Esophagus (tissue), 2 donors: ENCODE results near the gene FLYWCH2. TPM values are rescaled to one million over a fixed set of nuclear protein-coding genes. Genes with fewer than 3 reads are reported as not detected.
"Not testable (repeated sequence)": the region's sequence is repeated elsewhere in the genome, so short reads cannot be mapped to it uniquely, and the experiment has no call there.

Experiments used
- H3K27ac ChIP-seq, 2 donors: one replicate each; pipeline ENCODE4 v1.5.1; 2013; ENCODE audit warnings: low read depth in 2 of 2, mild to moderate bottlenecking in 2 of 2, inconsistent platforms in 1 of 2, low read length in 1 of 2, moderate library complexity in 1 of 2
- H3K27me3 ChIP-seq, 2 donors: one replicate each; pipeline ENCODE4 v1.6.1; 2013; ENCODE audit warnings: low read length in 2 of 2, control low read depth in 1 of 2, mild to moderate bottlenecking in 1 of 2; ENCODE audit not compliant: insufficient read depth in 2 of 2, control insufficient read depth in 1 of 2
- H3K36me3 ChIP-seq, 2 donors: one replicate each; pipeline ENCODE4 v1.6.1; 2013; ENCODE audit warnings: low read length in 1 of 2; ENCODE audit not compliant: control insufficient read depth in 2 of 2, insufficient read depth in 2 of 2
- H3K4me1 ChIP-seq, 2 donors: one replicate each; pipeline ENCODE4 v1.6.1; 2013; ENCODE audit warnings: low read length in 1 of 2; ENCODE audit not compliant: control insufficient read depth in 2 of 2, insufficient read depth in 2 of 2
- H3K4me3 ChIP-seq, 2 donors: one replicate each; pipeline ENCODE4 v1.5.1; 2013; ENCODE audit warnings: low read length in 2 of 2, mild to moderate bottlenecking in 2 of 2, low read depth in 1 of 2, moderate library complexity in 1 of 2
- H3K9me3 ChIP-seq, 2 donors: one replicate each; pipeline ENCODE4 v1.6.1; 2013; ENCODE audit warnings: mild to moderate bottlenecking in 2 of 2, low read depth in 1 of 2, low read length in 1 of 2, moderate library complexity in 1 of 2; ENCODE audit not compliant: control insufficient read depth in 2 of 2, insufficient read depth in 1 of 2
- WGBS, 2 donors: extraction: QIAGEN DNeasy Blood & Tissue Kit; methylation state at CpG; one replicate each; pipeline ENCODE4 v1.1.7; 2013; 5-methylcytosine and 5-hydroxymethylcytosine counted together
- polyA plus RNA-seq, 2 donors: library from polyadenylated mRNA; stranded (reverse); fragments of 200-250 nt; gene quantifications; one replicate each; pipeline ENCODE4 v1.2.3, GENCODE V29; 2013
- donor health status: healthy with polysubstance abuse.
- donor health status: Bipolar disorder and iron deficiency.

FLYWCH2 gene
- polyA plus RNA-seq, 2 donors, result 23.9 to 30.9 TPM

DNA sequence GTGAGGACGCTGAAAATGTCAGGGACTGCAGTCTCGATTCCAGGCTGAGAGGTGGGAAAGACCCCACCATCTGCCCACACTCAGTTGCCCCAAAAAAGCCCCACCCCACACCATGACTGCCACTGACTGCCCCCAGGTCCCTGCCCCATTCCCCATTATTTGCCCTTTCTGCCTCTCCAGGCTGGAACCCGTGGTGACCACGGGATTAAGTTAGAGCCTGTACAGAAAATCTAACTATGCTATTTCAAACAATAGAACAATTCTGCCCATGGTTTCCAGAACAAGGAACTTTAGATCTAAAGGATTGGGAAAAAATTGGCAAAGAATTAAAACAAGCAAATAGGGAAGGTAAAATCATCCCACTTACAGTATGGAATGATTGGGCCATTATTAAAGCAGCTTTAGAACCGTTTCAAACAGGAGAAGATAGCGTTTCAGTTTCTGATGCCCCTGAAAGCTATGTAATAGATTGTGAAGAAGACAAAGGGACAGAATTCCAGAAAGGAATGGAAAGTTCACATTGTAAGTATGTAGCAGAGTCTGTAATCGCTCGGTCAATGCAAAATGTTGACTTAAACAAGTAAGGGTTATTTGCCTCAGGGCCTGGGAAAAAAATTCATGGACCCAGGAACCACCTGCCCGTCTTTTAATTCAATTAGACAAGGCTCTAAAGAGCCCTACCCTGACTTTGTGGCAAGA lies 43.1 kb downstream of the FLYWCH2 start:
- Histone ChIP-seq H3K4me3 (no peak overlapping the region), H3K27ac (no peak overlapping the region), H3K27me3 (no peaks in the 10 kb centered on the region), H3K36me3 (peaks cover 0 to 14% of the 10 kb centered on the region in 2 donors), H3K9me3 (no peaks in the 10 kb centered on the region), H3K4me1 (peaks cover 0 to 9% of the 10 kb centered on the region in 2 donors)
- 63 to 73% methylated on average over 9 of the region's 9 CpGs for WGBS, 2 donors

DNA sequence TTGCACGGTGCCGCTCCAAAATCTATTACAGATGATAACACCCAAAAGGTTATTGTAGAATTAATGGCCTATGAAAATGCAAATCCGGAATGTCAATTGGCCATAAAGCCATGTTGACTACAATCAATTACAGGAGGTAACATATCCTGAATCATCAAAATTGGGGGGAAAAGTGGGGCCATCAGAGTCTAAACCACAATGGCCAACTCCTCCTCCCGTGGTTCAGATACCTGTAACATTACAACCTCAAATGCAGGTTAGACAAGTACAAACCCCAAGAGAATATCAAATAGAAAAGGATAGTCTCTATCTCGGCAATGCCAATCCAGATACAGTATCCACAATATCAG lies 43.6 kb downstream of the FLYWCH2 start:
- no peaks in the 10 kb centered on the region for H3K9me3 ChIP-seq
- peaks cover 0 to 14% of the 10 kb centered on the region in 2 donors for H3K36me3 ChIP-seq
- H3K4me3 ChIP-seq, result no peak overlapping the region
- no peak overlapping the region for H3K27ac ChIP-seq
- WGBS, 2 donors, result 68 to 71% methylated on average over 5 of the region's 5 CpGs
- peaks cover 0 to 9% of the 10 kb centered on the region in 2 donors for H3K4me1 ChIP-seq
- no peaks in the 10 kb centered on the region for H3K27me3 ChIP-seq

DNA sequence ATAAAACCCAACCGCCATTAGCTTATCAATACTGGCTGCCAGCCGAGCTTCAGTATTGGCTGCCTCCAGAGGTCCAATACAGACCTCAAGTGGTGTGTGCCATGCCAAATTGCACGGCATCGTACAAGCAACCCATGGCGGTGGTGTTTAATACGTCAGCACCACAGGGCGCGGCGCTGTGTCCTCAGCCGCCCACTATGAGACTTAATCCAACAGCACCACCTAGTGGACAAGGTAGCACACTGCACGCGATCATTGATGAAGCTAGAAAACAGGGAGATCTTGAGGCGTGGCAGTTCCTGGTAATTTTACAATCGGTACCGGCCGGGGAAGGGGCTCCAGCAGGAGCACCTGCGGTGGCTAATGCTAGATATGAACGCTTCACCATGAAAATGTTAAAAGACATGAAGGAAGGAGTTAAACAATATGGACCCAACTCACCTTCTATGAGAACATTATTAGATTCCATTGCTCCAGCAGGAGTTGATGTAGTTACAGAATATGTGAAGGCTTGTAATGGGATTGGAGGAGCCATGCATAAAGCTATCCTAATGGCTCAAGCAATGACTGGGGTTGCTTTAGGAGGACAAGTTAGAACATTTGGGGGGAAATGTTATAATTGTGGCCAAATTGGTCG lies 44.1 kb downstream of the FLYWCH2 start:
- peaks cover 0 to 9% of the 10 kb centered on the region in 2 donors for H3K4me1 ChIP-seq
- peaks cover 0 to 14% of the 10 kb centered on the region in 2 donors for H3K36me3 ChIP-seq
- 6% methylated on average over 19 of the region's 19 CpGs for WGBS, 2 donors
- no peaks in the 10 kb centered on the region for H3K27me3 ChIP-seq
- no peak overlapping the region for H3K27ac ChIP-seq
- H3K9me3 ChIP-seq, result no peaks in the 10 kb centered on the region
- no peak overlapping the region for H3K4me3 ChIP-seq

DNA sequence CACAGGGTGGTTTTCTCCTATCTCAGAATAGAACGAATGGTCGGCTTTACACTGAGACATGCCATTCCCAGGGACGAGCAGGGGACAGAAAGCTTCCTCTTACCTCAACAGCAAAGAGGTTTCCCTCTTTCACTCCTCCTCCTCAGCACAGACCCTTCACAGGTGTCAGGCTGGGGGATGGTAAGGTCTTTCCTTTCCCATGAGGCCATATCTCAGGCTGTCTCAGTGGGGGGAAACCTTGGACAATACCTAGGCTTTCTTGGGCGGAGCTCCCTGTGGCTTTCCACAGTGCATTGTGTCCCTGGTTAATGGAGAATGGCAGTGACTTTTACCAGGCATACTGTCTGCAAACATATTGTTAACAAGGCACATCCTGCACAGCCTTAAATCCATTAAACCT lies 45.1 kb downstream of the FLYWCH2 start:
- H3K4me1 ChIP-seq, H3K9me3 ChIP-seq, H3K4me3 ChIP-seq, H3K27ac ChIP-seq, H3K27me3 ChIP-seq: not testable (repeated sequence)
- peaks cover 0 to 15% of the 10 kb centered on the region in 2 donors for H3K36me3 ChIP-seq
- 83 to 92% methylated on average over 4 of the region's 4 CpGs for WGBS, 2 donors

DNA sequence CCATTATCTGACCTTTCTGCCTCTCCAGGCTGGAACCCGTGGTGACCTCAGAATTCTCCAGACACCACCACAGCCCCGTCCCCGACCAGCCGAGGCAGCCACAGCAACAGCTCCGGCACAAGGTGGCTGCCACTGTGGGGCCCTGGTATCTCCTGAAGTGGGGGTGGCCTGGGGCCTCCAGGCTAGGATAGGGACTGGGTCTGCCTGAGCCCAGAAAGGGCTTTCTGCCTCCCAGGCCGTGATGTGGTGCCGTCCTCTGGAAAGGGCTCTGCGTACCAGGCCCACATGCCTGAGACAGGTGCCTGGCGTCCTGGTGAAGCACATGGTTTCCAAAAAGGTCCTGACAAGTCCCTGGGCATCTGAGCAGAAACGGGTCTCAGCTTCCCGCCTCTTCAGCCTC lies 45.8 kb downstream of the FLYWCH2 start:
- no peaks in the 10 kb centered on the region for H3K9me3 ChIP-seq
- no peak overlapping the region for H3K27ac ChIP-seq
- peaks cover 3 to 21% of the 10 kb centered on the region in 2 donors for H3K36me3 ChIP-seq
- H3K27me3 ChIP-seq, result no peaks in the 10 kb centered on the region
- WGBS, 2 donors, result 89% methylated on average over 11 of the region's 11 CpGs
- peaks cover 0 to 9% of the 10 kb centered on the region in 2 donors for H3K4me1 ChIP-seq
- no peak overlapping the region for H3K4me3 ChIP-seq

DNA sequence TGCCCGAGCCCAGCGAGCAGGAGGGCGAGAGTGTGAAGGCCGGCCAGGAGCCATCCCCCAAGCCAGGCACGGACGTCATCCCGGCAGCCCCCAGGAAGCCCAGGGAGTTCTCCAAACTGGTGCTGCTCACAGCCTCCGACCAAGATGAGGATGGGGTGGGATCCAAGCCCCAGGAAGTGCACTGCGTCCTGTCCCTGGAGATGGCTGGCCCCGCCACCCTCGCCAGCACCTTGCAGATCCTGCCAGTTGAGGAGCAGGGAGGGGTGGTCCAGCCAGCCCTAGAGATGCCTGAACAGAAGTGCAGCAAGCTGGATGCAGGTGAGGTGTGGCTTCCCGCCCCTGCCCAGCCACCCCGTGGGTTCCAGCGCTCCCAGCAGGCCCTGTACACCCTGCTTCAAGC lies 46.7 kb downstream of the FLYWCH2 start:
- H3K27ac ChIP-seq, result no peak overlapping the region
- H3K4me1 ChIP-seq, result peaks cover 0 to 4% of the 10 kb centered on the region in 2 donors
- no peaks in the 10 kb centered on the region for H3K27me3 ChIP-seq
- no peak overlapping the region for H3K4me3 ChIP-seq
- H3K36me3 ChIP-seq, result peaks cover 6 to 26% of the 10 kb centered on the region in 2 donors
- no peaks in the 10 kb centered on the region for H3K9me3 ChIP-seq
- WGBS, 2 donors, result 94 to 96% methylated on average over 14 of the region's 14 CpGs

DNA sequence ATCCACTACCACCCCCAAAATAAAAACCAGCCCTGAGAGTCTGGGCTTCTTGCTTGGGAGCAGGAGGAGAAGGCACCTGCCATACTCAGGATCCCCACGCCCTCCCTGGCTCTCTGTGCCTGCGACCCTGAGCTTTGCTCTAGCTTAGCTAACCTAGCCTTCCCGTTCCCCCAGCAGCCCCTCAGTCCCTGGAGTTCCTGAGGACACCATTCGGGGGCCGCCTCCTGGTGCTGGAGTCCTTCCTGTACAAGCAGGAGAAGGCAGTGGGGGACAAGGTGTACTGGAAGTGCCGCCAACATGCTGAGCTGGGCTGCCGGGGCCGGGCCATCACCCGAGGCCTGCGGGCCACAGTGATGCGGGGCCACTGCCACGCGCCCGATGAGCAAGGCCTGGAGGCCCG lies 47.2 kb downstream of the FLYWCH2 start:
- no peak overlapping the region for H3K27ac ChIP-seq
- H3K36me3 ChIP-seq, result peaks cover 6 to 29% of the 10 kb centered on the region in 2 donors
- H3K4me3 ChIP-seq, result no peak overlapping the region
- H3K27me3 ChIP-seq, result no peaks in the 10 kb centered on the region
- 96 to 97% methylated on average over 15 of the region's 15 CpGs for WGBS, 2 donors
- H3K9me3 ChIP-seq, result no peaks in the 10 kb centered on the region
- H3K4me1 ChIP-seq, result no peaks in the 10 kb centered on the region

DNA sequence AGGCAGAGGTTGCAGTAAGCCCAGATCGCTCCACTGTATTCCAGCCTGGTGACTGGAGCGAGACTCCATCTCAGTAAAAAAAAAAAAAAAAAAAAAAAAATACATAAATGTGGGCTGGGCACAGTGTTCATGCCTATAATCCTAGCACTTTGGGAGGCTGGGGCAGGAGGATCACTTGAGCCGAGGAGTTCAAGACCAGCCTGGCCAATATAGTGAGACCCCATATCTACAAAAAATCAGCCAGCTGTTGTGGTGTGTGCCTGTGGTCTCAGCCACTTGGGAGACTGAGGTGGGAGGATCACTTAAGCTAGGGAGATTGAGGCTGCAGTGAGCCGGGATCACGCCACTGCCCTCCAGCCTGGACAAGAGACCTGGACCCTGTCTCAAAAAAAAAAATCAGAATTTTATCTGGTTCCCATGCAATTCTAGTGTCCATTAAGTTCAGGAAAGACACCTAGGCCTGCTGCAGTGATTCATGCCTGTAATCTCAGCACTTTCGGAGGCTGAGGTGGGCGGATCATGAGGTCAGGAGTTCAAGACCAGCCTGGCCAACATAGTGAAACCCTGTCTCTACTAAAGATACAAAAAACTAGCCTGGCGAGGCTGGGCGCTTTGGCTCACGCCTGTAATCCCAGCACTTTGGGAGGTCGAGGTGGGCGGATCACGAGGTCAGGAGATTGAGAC lies 48.4 kb downstream of the FLYWCH2 start:
- H3K4me3 ChIP-seq, H3K4me1 ChIP-seq, H3K27ac ChIP-seq, H3K27me3 ChIP-seq, H3K9me3 ChIP-seq: not testable (repeated sequence)
- H3K36me3 ChIP-seq, result peaks cover 6 to 36% of the 10 kb centered on the region in 2 donors
- WGBS, 2 donors, result 91 to 92% methylated on average over 13 of the region's 13 CpGs

DNA sequence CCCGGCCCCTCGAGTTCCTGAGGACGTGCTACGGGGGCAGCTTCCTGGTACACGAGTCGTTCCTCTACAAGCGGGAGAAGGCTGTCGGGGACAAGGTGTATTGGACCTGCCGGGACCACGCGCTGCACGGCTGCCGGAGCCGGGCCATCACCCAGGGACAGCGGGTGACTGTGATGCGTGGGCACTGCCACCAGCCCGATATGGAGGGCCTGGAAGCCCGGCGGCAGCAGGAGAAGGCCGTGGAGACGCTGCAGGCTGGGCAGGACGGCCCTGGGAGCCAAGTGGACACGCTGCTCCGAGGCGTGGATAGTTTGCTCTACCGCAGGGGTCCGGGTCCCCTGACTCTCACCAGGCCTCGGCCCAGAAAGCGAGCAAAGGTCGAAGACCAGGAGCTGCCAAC lies 50.1 kb downstream of the FLYWCH2 start:
- Histone ChIP-seq H3K4me3 (no peak overlapping the region), H3K27ac (no peak overlapping the region), H3K9me3 (no peaks in the 10 kb centered on the region), H3K27me3 (no peaks in the 10 kb centered on the region), H3K36me3 (peaks cover 7 to 52% of the 10 kb centered on the region in 2 donors), H3K4me1 (no peaks in the 10 kb centered on the region)
- 93 to 95% methylated on average over 30 of the region's 30 CpGs for WGBS, 2 donors
